Measurements from ENCODE around the gene RNF144A. TPM values are rescaled to one million over a fixed set of nuclear protein-coding genes. Genes with fewer than 3 reads are reported as not detected.
"Not testable (repeated sequence)": the region's sequence is repeated elsewhere in the genome, so short reads cannot be mapped to it uniquely, and the experiment has no call there.

RNF144A gene
- total RNA-seq, 2 experiments from 2014 or later = 78.7 to 91.1 TPM

DNA sequence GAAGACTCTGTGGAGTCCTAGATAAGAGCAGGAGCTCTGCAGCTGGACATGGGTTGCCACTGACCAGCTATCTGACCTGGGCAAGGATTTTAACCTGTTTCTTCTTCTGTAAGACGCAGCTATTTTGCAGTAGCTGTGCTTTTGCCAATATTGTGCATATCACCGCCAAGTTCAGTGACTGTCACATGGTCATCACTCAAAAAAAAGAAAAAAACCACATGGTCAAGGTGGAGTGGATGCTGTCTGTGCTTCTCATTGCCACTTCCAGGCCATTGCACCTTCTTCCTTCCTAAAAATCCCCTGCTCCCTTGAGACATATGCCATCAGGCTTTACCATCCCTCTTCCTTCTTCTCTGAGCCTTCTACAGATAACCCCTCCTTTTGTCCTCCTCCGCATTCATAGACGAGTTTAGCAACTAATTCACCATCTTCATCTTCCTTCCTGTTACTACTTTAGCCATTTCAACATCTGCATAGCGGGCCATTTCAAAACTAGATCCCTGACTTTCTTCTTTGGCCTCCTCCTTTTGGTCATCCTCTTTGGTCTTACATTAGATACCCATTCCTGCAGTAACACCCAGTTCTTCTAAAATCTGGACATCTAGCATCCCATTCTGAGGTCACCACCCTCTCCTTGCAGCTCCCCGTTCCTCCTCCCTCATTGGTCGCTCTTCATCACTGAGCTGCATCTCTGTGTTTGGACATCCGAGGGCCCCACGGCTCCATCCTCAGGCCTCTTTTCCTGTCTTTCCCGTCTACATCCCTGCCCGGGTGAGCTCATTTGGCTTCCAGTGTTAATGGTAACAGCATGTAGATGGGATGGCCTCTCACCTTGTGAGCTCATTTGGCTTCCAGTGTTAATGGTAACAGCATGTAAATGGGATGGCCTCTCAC, 17.8 kb downstream of the RNF144A start:
- ATAC-seq (ENCODE audit: low read depth) = no peak
- H3K27me3 Mint-ChIP-seq = no peaks in the 10 kb centered on the region
- H3K27ac Mint-ChIP-seq = no peak overlapping the region
- peaks cover 39% of the 10 kb centered on the region for H3K4me1 Mint-ChIP-seq
- POLR2A ChIA-PET = no interaction called here
- peaks cover 39% of the 10 kb centered on the region for H3K36me3 Mint-ChIP-seq
- peaks cover 2% of the 10 kb centered on the region for H3K9me3 Mint-ChIP-seq
- no peak for DNase-seq
- no peak overlapping the region for H3K4me3 Mint-ChIP-seq

DNA sequence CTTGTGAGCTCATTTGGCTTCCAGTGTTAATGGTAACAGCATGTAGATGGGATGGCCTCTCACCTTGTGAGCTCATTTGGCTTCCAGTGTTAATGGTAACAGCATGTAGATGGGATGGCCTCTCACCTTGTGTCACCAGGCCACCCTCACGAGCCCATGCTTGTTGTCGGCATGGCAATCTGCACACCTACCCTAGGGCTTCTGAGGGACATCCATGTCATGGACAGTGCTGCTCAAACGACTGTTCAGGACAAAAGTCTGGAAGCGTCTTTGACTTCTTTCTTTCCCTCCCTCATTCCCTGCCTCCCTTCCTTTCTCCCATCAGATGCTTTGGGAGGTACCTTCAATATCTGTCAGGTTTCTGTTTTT, 18.4 kb downstream of the RNF144A start:
- H3K27ac Mint-ChIP-seq; H3K27me3 Mint-ChIP-seq; DNase-seq; H3K4me3 Mint-ChIP-seq; POLR2A ChIA-PET; H3K9me3 Mint-ChIP-seq; ATAC-seq (ENCODE audit: low read depth): not testable (repeated sequence)
- H3K36me3 Mint-ChIP-seq = peaks cover 39% of the 10 kb centered on the region
- peaks cover 39% of the 10 kb centered on the region for H3K4me1 Mint-ChIP-seq

DNA sequence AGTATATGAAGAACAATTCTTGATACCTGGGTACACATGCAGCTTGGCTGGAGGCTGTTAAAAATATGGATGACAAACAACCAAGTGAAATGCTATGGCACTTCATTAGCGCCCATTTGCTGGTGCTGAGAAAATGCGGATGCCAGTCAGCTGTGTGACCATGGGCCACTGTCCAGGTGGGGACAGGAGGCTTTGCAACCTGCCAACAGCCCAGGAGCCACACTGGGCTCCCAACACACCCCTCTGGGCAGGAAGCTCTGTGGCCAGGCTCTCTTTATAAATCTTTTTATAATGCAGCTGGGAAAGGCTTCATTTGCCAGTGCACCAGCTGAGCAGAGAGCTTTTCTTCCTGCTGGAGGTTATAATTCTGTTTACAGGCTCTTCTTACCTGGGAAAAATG, 19.9 kb downstream of the RNF144A start:
- POLR2A ChIA-PET = no interaction called here
- no peak for DNase-seq
- no peak for ATAC-seq (ENCODE audit: low read depth)
- H3K36me3 Mint-ChIP-seq = peaks cover 40% of the 10 kb centered on the region
- H3K9me3 Mint-ChIP-seq = no peaks in the 10 kb centered on the region
- peaks cover 37% of the 10 kb centered on the region for H3K4me1 Mint-ChIP-seq
- H3K27ac Mint-ChIP-seq = no peak overlapping the region
- no peak overlapping the region for H3K4me3 Mint-ChIP-seq
- no peaks in the 10 kb centered on the region for H3K27me3 Mint-ChIP-seq

GRCh38 chr2:6937582-6937981, 20.4 kb downstream of the RNF144A start:
- Mint-ChIP-seq H3K36me3 (peaks cover 41% of the 10 kb centered on the region), H3K4me3 (no peak overlapping the region), H3K4me1 (peaks cover 37% of the 10 kb centered on the region), H3K27ac (no peak overlapping the region), H3K27me3 (no peaks in the 10 kb centered on the region), H3K9me3 (no peaks in the 10 kb centered on the region)
- DNase-seq (no peak), ATAC-seq (ENCODE audit: low read depth) (no peak)
- POLR2A ChIA-PET = no interaction called here

- Mint-ChIP-seq H3K4me3 (no peak overlapping the region), H3K27me3 (no peaks in the 10 kb centered on the region), H3K4me1 (peaks cover 39% of the 10 kb centered on the region), H3K36me3 (peaks cover 47% of the 10 kb centered on the region), H3K9me3 (no peaks in the 10 kb centered on the region), H3K27ac (no peak overlapping the region)
- DNase-seq (no peak), ATAC-seq (ENCODE audit: low read depth) (no peak)
- POLR2A ChIA-PET = no interaction called here
Observed at GRCh38 chr2:6939071-6939470, 21.9 kb downstream of the RNF144A start.

DNA sequence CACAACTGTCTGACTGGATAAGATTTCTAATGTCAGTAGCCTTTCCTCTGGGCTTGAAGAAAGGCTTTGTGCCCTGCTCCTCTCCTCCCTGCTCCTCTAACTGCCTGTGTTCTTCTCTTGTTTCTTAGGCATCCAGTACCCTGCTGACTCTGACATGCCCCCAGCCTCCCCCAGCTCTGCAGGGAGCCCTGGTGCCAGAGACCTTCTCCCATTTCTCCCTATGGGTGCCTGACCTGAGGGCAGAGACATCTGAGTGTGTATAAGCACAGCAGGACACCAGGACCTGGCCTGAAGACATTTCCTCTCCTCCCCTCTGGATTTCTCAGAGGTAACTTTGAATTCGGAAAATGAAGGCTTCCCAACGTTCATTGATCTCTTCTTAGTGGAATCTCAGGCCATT, 23.6 kb downstream of the RNF144A start:
- H3K4me1 Mint-ChIP-seq = peaks cover 39% of the 10 kb centered on the region
- DNase-seq (no peak), ATAC-seq (ENCODE audit: low read depth) (no peak)
- no peaks in the 10 kb centered on the region for H3K9me3 Mint-ChIP-seq
- peaks cover 47% of the 10 kb centered on the region for H3K36me3 Mint-ChIP-seq
- POLR2A ChIA-PET = no interaction called here
- no peak overlapping the region for H3K4me3 Mint-ChIP-seq
- H3K27ac Mint-ChIP-seq = peak overlapping the region; percentile 17
- H3K27me3 Mint-ChIP-seq = no peaks in the 10 kb centered on the region

- Mint-ChIP-seq H3K9me3 (no peaks in the 10 kb centered on the region), H3K27me3 (no peaks in the 10 kb centered on the region), H3K27ac (peak overlapping the region; percentile 8), H3K4me3 (no peak overlapping the region), H3K4me1 (peaks cover 36% of the 10 kb centered on the region), H3K36me3 (peaks cover 44% of the 10 kb centered on the region)
- ATAC-seq (ENCODE audit: low read depth) (no peak), DNase-seq (no peak)
- POLR2A ChIA-PET = no interaction called here
Observed at GRCh38 chr2:6941299-6942046, 24.3 kb downstream of the RNF144A start.

- Mint-ChIP-seq H3K27ac (peak overlapping the region; percentile 1), H3K27me3 (no peaks in the 10 kb centered on the region), H3K4me3 (no peak overlapping the region), H3K9me3 (no peaks in the 10 kb centered on the region), H3K36me3 (peaks cover 44% of the 10 kb centered on the region), H3K4me1 (peaks cover 35% of the 10 kb centered on the region)
- POLR2A ChIA-PET = no interaction called here
- no peak for ATAC-seq (ENCODE audit: low read depth)
- DNase-seq = no peak
Observed at GRCh38 chr2:6942848-6943247, 25.6 kb downstream of the RNF144A start.

GRCh38 chr2:6943523-6943922, 26.3 kb downstream of the RNF144A start:
- no peak overlapping the region for H3K4me3 Mint-ChIP-seq
- DNase-seq (no peak), ATAC-seq (ENCODE audit: low read depth) (no peak)
- H3K4me1 Mint-ChIP-seq = peaks cover 39% of the 10 kb centered on the region
- H3K27me3 Mint-ChIP-seq = no peaks in the 10 kb centered on the region
- POLR2A ChIA-PET = no interaction called here
- H3K27ac Mint-ChIP-seq = no peak overlapping the region
- H3K36me3 Mint-ChIP-seq = peaks cover 47% of the 10 kb centered on the region
- H3K9me3 Mint-ChIP-seq = no peaks in the 10 kb centered on the region

- ATAC-seq (ENCODE audit: low read depth) (no peak), DNase-seq (no peak)
- POLR2A ChIA-PET = no interaction called here
- peaks cover 52% of the 10 kb centered on the region for H3K36me3 Mint-ChIP-seq
- no peaks in the 10 kb centered on the region for H3K27me3 Mint-ChIP-seq
- H3K27ac Mint-ChIP-seq = no peak overlapping the region
- no peaks in the 10 kb centered on the region for H3K9me3 Mint-ChIP-seq
- H3K4me3 Mint-ChIP-seq = peak overlapping the region; percentile 29
- peaks cover 39% of the 10 kb centered on the region for H3K4me1 Mint-ChIP-seq
Observed at GRCh38 chr2:6943971-6944370, 26.8 kb downstream of the RNF144A start.

GRCh38 chr2:6944555-6944954, 27.3 kb downstream of the RNF144A start:
- no peaks in the 10 kb centered on the region for H3K27me3 Mint-ChIP-seq
- H3K4me3 Mint-ChIP-seq = no peak overlapping the region
- H3K36me3 Mint-ChIP-seq = peaks cover 53% of the 10 kb centered on the region
- no peaks in the 10 kb centered on the region for H3K9me3 Mint-ChIP-seq
- ATAC-seq (ENCODE audit: low read depth) = no peak
- H3K4me1 Mint-ChIP-seq = peaks cover 39% of the 10 kb centered on the region
- no peak for DNase-seq
- H3K27ac Mint-ChIP-seq = no peak overlapping the region
- POLR2A ChIA-PET = no interaction called here

DNA sequence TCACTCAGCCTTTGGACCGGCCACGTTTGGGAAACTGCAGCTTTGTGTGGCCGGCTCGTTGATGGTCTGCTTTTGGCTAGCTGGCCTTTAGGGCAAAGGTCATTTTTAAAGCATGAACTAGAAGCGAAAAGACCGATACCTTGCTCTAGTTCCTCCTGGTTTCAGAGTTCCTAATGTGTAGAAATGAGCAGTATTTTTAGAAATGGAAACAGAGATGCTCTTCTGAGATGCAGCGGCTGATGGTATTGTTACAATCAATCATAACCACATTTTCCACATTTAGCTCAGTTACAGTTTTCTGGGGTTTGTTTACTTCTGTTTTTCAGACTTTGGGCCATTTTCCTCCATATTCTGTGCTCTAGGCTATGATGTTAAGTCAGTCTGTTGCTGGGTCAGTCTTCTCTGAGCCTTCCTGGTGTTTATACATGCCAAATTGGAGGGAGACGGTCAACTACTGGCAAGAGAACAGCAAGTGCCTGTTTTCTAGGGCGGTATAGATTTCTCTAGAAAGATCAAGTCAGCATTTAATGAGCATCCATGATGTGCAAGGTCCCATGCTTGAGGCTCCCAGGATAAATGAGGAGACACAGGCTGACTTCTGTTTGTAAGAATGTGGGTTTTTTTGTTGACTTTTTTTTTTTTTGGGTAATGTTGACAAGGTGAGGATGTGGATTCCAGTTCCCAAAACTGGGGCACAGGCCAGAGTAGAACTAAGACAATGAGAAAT, 28.0 kb downstream of the RNF144A start:
- Mint-ChIP-seq H3K27me3 (no peaks in the 10 kb centered on the region), H3K4me3 (no peak overlapping the region), H3K27ac (no peak overlapping the region), H3K4me1 (peaks cover 39% of the 10 kb centered on the region), H3K36me3 (peaks cover 57% of the 10 kb centered on the region), H3K9me3 (no peaks in the 10 kb centered on the region)
- DNase-seq = no peak
- ATAC-seq (ENCODE audit: low read depth) = no peak
- POLR2A ChIA-PET = no interaction called here

GRCh38 chr2:6945821-6946220, 28.6 kb downstream of the RNF144A start:
- H3K4me1 Mint-ChIP-seq = peaks cover 38% of the 10 kb centered on the region
- no peaks in the 10 kb centered on the region for H3K9me3 Mint-ChIP-seq
- POLR2A ChIA-PET = no interaction called here
- H3K36me3 Mint-ChIP-seq = peaks cover 58% of the 10 kb centered on the region
- peak overlapping the region; percentile 8 for H3K27ac Mint-ChIP-seq
- no peak overlapping the region for H3K4me3 Mint-ChIP-seq
- ATAC-seq (ENCODE audit: low read depth) (no peak), DNase-seq (no peak)
- H3K27me3 Mint-ChIP-seq = no peaks in the 10 kb centered on the region
